T-helper 2 cell treated with Interferon-gamma antibody and Interleukin-4, amounts not matched to agents 5 μg/mL and 100 μg/mL, for 36 hours (primary cell): ENCODE results near the gene RNF213.

ENCODE experiments used
- DNase-seq: peaks from one replicate; pipeline ENCODE4 v3.0.0; 2021; ENCODE audit warnings: low spot score
- H3K27ac Mint-ChIP-seq: one replicate; pipeline ENCODE4 v1.8.0; 2021; ENCODE audit warnings: mild to moderate bottlenecking, mixed read lengths
- H3K27me3 Mint-ChIP-seq: one replicate; pipeline ENCODE4 v1.8.0; 2021; ENCODE audit warnings: low read depth, mixed read lengths
- H3K36me3 Mint-ChIP-seq: one replicate; pipeline ENCODE4 v1.8.0; 2021; ENCODE audit warnings: low read depth, mixed read lengths
- H3K4me1 Mint-ChIP-seq: one replicate; pipeline ENCODE4 v1.8.0; 2021; ENCODE audit warnings: low read depth, mixed read lengths
- H3K4me3 Mint-ChIP-seq: one replicate; pipeline ENCODE4 v1.8.0; 2022; ENCODE audit warnings: mild to moderate bottlenecking, moderate library complexity, mixed read lengths
- H3K9me3 Mint-ChIP-seq: one replicate; pipeline ENCODE4 v1.8.0; 2021; ENCODE audit warnings: mixed read lengths

Gene RNF213

GRCh38 chr17:80431246-80432195 lies 170.9 kb downstream of the RNF213 start:
- Mint-ChIP-seq H3K9me3 (no peaks in the 10 kb centered on the region), H3K36me3 (no peaks in the 10 kb centered on the region), H3K27ac (no peak overlapping the region), H3K4me3 (no peak overlapping the region), H3K4me1 (peaks cover 3% of the 10 kb centered on the region), H3K27me3 (no peaks in the 10 kb centered on the region)
- DNase-seq: no peak

DNA sequence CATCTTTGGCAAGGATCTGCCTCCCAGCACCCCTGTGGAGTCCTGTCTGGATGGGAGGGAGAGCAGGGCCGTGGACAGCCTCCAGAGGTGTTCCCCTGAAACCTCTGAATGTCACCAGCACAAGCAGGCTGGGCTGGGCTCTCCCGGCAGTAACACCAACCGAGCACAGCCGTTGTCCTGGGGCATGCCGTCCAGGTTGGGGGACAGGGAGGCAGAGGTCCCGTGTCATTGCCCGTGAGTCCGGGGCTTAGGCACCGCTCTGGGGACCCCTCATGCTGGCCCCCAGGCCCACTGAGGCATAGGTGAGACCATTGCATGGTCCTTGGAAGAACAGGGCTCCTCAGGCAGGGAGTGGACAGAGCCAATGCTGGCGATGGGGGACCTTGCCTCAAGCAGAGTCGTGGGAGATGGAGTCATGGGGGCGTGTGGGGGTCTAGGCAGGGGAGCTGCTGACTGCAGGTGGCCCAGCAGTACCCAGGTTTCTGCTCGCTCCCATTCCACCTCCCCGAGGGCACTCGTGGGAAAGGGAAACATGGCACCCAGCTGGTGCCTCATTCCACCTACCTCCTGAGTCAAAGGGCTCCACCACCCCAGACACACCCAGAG lies 171.8 kb downstream of the RNF213 start:
- H3K36me3 Mint-ChIP-seq: no peaks in the 10 kb centered on the region
- H3K27ac Mint-ChIP-seq: no peak overlapping the region
- no peak for DNase-seq
- H3K9me3 Mint-ChIP-seq: no peaks in the 10 kb centered on the region
- no peaks in the 10 kb centered on the region for H3K4me1 Mint-ChIP-seq
- H3K4me3 Mint-ChIP-seq: no peak overlapping the region
- H3K27me3 Mint-ChIP-seq: no peaks in the 10 kb centered on the region

- Mint-ChIP-seq H3K4me3 (no peak overlapping the region), H3K9me3 (no peaks in the 10 kb centered on the region), H3K36me3 (no peaks in the 10 kb centered on the region), H3K27ac (no peak overlapping the region), H3K27me3 (no peaks in the 10 kb centered on the region), H3K4me1 (no peaks in the 10 kb centered on the region)
- DNase-seq: no peak
These were observed 172.4 kb downstream of the RNF213 start for GRCh38 chr17:80432961-80433550.

DNA sequence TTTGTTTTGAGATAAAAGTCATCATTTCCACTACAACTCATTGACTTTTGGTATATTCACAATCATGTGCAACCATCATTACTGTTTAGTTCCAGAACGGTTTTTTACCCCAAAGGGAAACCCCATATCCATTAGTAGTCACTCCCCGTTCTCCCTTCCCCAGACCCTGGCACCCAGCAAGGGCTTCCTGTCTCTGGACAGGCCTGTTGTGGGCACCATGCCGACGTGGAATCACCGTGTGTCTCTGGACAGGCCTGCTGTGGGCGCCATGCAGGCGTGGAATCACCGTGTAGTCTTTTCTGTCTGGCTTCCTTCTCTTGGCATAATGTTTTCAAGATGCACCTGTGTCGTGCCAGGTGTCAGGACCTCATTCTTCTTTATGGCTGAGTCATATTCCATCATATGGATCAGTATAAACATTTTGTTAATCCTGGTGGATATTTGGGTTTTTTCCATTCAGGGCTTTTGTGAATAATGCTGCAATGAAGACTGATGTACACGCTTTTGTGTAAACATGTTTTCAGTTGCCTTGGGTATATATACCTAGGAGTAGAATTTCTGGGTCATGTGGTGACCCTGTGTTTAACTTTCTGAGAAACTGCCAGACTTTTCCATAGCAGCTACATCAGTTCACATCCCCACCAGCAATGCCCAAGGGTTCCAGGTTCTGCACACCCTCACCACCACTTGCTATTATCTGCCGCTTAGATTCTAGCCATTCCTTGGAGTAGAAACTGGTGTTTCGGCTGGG lies 173.4 kb downstream of the RNF213 start:
- no peak for DNase-seq
- no peaks in the 10 kb centered on the region for H3K4me1 Mint-ChIP-seq
- no peaks in the 10 kb centered on the region for H3K27me3 Mint-ChIP-seq
- H3K36me3 Mint-ChIP-seq: no peaks in the 10 kb centered on the region
- no peak overlapping the region for H3K27ac Mint-ChIP-seq
- H3K4me3 Mint-ChIP-seq: no peak overlapping the region
- H3K9me3 Mint-ChIP-seq: no peaks in the 10 kb centered on the region

GRCh38 chr17:80437532-80437931 lies 176.9 kb downstream of the RNF213 start:
- H3K36me3 Mint-ChIP-seq: no peaks in the 10 kb centered on the region
- no peaks in the 10 kb centered on the region for H3K4me1 Mint-ChIP-seq
- no peaks in the 10 kb centered on the region for H3K27me3 Mint-ChIP-seq
- H3K27ac Mint-ChIP-seq: no peak overlapping the region
- no peaks in the 10 kb centered on the region for H3K9me3 Mint-ChIP-seq
- H3K4me3 Mint-ChIP-seq: no peak overlapping the region
- no peak for DNase-seq

- Mint-ChIP-seq H3K9me3 (no peaks in the 10 kb centered on the region), H3K36me3 (no peaks in the 10 kb centered on the region), H3K27ac (no peak overlapping the region), H3K4me3 (no peak overlapping the region), H3K4me1 (no peaks in the 10 kb centered on the region), H3K27me3 (peaks cover 2% of the 10 kb centered on the region)
- no peak for DNase-seq
These were observed 178.2 kb downstream of the RNF213 start for GRCh38 chr17:80438806-80439205.

DNA sequence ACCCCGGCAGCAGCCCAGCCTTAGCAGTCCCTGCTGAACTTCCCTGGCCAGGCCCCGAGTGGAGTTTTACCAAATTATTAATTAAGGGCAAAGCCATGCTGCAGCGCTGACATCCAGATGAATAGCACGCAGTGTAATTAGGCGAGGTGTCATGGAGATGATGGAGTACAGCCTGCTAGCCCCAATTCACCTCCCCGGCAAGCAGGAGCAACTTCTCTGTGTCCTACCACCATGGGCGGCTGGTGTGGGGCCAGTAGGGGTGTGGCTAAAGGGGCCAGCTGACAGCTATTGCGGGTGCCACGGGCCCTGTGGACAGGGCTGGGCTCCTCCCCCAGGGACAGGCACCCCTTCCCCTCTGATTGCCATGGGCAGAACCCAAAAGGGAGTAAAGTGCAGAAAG lies 178.8 kb downstream of the RNF213 start:
- H3K4me1 Mint-ChIP-seq: no peaks in the 10 kb centered on the region
- no peak overlapping the region for H3K27ac Mint-ChIP-seq
- H3K9me3 Mint-ChIP-seq: no peaks in the 10 kb centered on the region
- no peaks in the 10 kb centered on the region for H3K36me3 Mint-ChIP-seq
- H3K4me3 Mint-ChIP-seq: no peak overlapping the region
- no peak for DNase-seq
- peaks cover 2% of the 10 kb centered on the region for H3K27me3 Mint-ChIP-seq

DNA sequence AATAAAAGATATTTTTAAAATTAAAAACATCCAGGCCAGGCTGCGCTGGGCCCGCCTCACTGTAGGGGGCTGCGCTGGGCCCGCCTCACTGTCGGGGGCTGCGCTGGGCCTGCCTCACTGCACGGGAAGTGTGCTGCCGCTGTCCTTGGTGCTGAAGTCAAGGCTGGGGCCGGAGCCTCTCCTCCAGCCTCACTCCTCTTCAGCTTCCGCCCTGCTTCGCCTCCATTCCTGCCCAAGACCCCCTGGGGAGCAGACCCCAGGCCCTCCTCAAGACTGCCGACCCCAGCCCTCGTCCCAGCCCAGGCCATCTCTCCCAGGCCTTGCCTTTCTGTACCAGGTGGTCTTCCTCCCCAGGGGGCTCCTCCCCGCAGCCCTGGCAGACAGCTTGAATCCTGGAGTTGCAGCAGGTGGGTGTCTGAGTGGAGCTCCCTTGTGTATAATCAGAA lies 180.5 kb downstream of the RNF213 start:
- H3K27me3 Mint-ChIP-seq: peaks cover 2% of the 10 kb centered on the region
- no peak overlapping the region for H3K4me3 Mint-ChIP-seq
- DNase-seq: peak; percentile 33
- H3K9me3 Mint-ChIP-seq: no peaks in the 10 kb centered on the region
- H3K4me1 Mint-ChIP-seq: no peaks in the 10 kb centered on the region
- no peak overlapping the region for H3K27ac Mint-ChIP-seq
- no peaks in the 10 kb centered on the region for H3K36me3 Mint-ChIP-seq

GRCh38 chr17:80441598-80442322 lies 181.1 kb downstream of the RNF213 start:
- H3K27me3 Mint-ChIP-seq: peaks cover 2% of the 10 kb centered on the region
- H3K4me3 Mint-ChIP-seq: no peak overlapping the region
- no peak overlapping the region for H3K27ac Mint-ChIP-seq

GRCh38 chr17:80442323-80442659 lies 181.6 kb downstream of the RNF213 start:
- no peak overlapping the region for H3K4me3 Mint-ChIP-seq
- H3K4me1 Mint-ChIP-seq: no peaks in the 10 kb centered on the region
- H3K36me3 Mint-ChIP-seq: no peaks in the 10 kb centered on the region
- no peaks in the 10 kb centered on the region for H3K9me3 Mint-ChIP-seq
- H3K27ac Mint-ChIP-seq: no peak overlapping the region
- DNase-seq: no peak
- H3K27me3 Mint-ChIP-seq: peaks cover 2% of the 10 kb centered on the region

More at GRCh38 chr17:80441598-80442322, 181.1 kb downstream of the RNF213 start:
- no peak for DNase-seq
- Mint-ChIP-seq H3K4me1 (no peaks in the 10 kb centered on the region), H3K36me3 (no peaks in the 10 kb centered on the region), H3K9me3 (no peaks in the 10 kb centered on the region)

DNA sequence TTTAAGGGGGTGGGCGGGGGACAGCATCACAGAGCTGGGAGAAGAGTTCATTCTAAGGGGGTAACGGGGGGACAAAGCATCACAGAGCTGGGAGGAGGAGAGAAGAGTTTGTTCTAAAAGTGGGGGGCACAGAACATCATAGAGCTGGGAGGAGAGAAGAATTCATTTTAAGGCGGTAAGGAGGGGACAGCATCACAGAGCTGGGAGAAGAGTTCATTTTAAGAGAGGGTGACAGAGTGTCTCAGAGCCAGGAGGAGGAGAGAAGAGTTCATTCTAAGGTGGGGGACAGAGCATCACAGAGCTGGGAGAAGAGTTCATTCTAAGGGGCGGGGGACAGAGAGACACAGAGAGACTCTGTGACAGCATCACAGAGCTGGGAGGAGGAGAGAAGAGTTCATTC lies 182.1 kb downstream of the RNF213 start:
- H3K27ac Mint-ChIP-seq: no peak overlapping the region

GRCh38 chr17:80443498-80443897 lies 182.8 kb downstream of the RNF213 start:
- peaks cover 2% of the 10 kb centered on the region for H3K27me3 Mint-ChIP-seq
- DNase-seq: no peak
- H3K4me1 Mint-ChIP-seq: no peaks in the 10 kb centered on the region
- H3K27ac Mint-ChIP-seq: no peak overlapping the region
- H3K4me3 Mint-ChIP-seq: no peak overlapping the region
- no peaks in the 10 kb centered on the region for H3K9me3 Mint-ChIP-seq
- H3K36me3 Mint-ChIP-seq: no peaks in the 10 kb centered on the region

More for the DNA sequence above, 182.1 kb downstream of the RNF213 start:
- no peak for DNase-seq
- peaks cover 2% of the 10 kb centered on the region for H3K27me3 Mint-ChIP-seq
- H3K4me3 Mint-ChIP-seq: no peak overlapping the region
- no peaks in the 10 kb centered on the region for H3K4me1 Mint-ChIP-seq
- no peaks in the 10 kb centered on the region for H3K36me3 Mint-ChIP-seq
- no peaks in the 10 kb centered on the region for H3K9me3 Mint-ChIP-seq

- no peak overlapping the region for H3K4me3 Mint-ChIP-seq
- H3K27ac Mint-ChIP-seq: no peak overlapping the region
- H3K36me3 Mint-ChIP-seq: no peaks in the 10 kb centered on the region
- H3K27me3 Mint-ChIP-seq: peaks cover 2% of the 10 kb centered on the region
- no peaks in the 10 kb centered on the region for H3K9me3 Mint-ChIP-seq
- no peak for DNase-seq
- no peaks in the 10 kb centered on the region for H3K4me1 Mint-ChIP-seq
These were observed 183.4 kb downstream of the RNF213 start for GRCh38 chr17:80443916-80444643.
